ENCODE measurements around the gene NOXA1.
"Not testable (repeated sequence)": the region's sequence is repeated elsewhere in the genome, so short reads cannot be mapped to it uniquely, and the experiment has no call there.

NOXA1 gene

GRCh38 chr9:137456864-137457405 is 33.7 kb downstream of the NOXA1 start:
- no peak for DNase-seq

- DNase-seq = no peak
These were observed 34.4 kb downstream of the NOXA1 start for GRCh38 chr9:137457406-137458193.

DNA sequence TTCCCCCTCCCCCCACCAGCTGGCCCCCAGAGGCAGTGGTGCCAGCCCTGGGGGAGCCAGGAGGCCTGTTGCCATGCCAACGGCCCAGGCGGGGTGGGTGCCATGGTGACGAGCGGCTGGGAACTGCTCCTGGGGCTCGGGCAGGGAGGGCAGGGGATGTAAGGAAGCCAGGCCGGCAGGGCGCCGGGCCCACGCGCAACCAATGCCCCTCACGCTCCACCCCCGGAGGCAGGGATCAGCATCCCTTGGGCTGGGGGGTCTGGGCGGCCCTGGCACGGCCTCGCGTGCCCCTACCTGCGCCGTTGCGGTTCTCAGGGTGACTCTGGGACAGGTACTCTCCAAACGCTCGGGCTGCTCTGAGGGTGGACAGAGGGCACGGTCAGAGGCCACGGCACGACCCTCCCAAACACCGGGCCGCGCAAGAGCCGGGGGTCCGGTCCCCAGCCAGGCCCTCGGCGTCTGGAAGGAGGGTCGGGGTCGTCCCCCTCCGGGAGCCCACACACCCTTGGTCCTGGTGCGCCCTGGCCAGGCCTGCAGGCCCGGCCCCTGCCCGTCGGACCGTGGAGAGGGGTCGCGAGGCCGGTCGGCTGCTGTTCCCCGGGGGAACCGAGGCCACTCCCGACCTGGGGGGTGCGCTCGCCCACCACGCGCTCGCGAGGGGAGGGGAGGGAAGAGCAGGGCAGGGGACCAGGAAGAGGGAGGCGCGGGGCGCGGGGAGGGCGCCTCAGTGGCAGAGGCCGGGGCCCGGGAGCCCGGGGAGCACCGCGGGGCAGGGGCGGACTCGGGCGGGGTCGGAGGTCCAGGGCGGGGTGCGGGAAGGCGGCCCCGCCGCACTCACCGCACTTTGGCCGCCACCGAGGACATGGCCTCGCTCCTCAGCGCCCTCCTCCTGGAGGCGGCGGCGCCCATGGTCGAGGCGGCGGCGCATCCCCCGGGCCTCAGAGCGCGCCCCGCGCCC is 35.3 kb downstream of the NOXA1 start:
- no peak for DNase-seq

- DNase-seq = peak; percentile 76
These were observed 36.0 kb downstream of the NOXA1 start, which contains the start of gene NSMF for GRCh38 chr9:137459152-137459600. Gene NSMF (minus strand): TSS chr9:137459334. CDS start chr9:137459102, 232 bp downstream.

DNA sequence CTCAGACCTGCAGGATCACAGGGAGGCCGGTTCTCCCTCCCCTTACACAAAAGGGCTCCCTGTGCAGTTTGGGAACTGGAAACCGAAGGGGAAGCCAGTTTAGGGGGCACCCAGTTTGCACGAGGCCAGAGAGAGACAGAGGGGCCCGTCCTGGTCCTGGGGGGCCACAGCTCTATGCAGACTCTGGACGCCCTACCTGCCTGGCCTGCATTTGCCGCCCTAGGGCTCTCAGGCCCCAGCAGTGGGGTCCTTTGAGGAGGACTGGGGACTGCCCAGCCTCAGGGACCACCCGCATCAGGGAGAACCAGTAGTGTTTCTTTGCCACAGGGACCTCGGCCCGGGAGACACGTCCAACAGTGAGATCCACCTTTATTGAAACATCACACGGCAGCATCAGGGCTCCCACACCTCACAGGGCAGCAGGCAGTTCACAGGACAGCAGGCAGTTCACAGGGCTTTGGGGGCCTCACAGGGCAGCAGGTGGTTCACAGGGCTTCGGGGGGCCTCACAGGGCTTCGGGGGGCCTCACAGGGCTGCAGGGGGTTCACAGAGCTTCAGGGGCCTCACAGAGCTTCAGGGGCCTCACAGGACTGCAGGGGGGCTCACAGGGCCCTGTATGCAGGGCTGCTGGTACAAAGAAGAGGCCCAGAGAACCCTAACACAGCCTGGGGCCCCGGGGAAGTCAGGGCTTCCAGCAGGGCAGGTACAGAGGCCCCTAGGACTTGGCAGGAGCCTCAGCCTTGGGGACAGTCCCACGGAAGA is 36.6 kb downstream of the NOXA1 start:
- no peak for DNase-seq

DNA sequence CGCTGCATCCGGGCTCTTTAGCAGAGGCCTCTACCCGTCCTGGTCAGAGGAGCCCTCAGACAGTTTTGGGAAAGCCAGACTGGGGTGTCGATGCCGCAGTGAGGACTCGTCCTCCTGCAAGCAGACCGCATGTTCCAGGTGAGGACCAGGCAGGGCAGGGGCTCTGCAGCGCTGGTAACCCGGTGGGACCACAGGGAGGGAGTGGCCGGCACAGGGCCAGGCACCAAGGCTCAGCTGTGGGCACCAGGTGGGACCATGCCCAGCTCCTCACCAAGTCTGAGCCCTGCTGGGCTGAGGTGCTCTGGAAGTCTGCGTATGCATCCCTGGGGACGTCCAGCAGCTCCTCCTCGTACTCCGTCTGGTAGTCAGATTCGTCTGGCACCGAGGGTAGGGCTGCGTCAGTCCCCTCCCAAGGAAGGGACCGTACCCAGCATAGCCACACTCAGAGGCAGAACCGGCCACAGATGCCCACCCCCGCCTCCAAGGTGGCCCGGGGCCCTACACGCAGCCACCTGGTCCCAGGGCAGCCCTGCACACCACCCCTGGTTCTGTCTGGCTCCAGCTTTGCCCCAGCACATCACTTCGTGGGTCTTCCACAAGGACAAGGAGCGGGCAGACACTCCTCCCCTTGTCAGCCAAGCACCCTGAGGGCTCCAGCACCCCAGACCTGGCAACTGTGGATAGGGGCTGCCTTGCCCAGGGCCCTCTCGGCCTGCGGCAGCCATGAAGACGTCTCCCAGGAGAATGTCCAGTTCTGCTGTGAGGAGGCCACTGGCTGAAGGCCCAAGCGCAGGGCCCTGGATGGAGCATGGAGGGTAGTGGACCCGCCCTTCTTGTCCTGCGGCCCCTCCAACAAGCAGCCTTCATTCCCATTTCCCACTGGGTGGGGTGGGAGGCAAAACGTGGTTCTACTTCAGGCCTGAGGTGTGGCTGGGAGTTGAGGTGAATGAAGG is 37.4 kb downstream of the NOXA1 start:
- DNase-seq = no peak

DNA sequence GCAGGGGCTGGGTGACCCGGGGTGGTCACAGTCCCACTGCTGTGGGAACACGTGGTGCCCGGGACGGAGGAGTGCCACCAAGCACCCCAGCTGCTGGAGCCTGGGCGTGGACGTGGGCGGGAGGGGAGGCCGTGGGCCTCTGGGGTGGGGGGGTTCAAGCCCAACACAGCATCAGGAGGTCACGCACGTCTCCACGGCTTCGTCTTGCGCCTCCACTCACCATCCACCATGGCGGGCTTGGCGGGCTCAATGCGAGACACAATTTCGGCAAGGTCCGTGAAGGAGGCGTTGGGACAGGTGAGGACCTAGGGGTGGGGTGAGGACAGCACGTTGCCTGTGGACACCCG is 38.1 kb downstream of the NOXA1 start:
- DNase-seq = no peak

DNA sequence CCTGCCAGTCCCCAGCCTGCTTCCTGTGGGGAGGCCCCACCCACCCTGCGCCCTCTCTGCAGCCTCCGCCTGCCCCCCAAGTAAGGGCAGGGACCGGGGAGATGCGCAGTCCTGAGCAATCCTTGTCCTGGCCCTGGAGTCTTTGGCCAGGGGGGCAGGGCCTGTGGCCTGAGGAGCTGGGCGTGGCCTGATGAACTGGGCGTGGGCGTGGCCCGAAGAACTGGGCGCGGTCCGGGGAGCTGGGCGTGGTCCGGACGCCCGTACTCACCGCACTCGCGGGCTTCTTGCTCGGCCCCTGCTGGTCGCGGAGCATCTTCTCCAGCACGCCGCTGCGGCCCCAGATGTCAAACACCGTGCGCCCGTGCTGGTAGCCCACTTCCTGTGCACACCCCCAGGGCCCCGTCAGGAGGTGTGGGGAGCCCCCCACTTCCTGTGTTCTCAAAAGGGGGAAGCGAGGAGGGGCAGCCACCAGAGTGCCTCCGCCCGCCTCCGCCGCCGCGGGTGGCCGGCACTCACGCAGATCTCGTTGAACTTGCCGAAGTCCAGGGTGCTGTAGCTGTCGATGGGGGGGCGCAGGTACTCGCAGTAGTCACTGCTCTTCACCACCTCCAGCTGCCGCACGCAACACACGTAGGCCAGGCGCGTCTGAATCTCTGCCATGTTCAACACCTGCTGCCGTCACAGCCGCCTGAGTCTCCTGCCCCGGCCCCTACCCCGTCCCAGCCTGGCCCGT is 38.6 kb downstream of the NOXA1 start:
- DNase-seq = no peak

DNA sequence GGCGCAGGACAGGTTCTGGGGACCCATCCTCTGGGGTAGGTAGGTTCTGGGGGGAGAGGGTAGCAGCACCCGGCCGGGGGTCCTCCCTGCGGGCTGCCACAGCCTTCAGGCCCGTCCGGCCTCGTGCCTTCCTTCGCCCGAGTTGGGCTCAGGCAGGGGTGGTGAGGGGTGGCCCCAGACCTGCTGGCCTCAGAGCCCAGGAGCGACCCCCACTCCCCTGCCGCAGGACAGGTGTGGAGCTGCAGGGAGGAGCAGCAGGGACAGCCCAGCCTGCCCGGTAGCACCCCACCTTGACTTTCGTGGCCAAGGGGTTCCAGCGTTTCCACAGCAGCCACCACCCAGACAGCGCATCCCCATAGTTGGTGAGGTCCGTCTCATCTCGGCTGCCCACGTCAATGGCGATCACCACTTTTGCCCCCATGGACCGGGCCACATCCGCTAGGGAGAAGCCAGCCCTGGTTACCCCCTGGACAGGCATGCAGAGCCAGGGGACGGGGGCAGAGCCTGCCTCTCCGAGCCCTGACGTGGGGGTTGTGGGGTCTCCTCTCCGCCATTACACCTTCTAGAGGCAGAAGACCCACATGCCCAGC is 39.3 kb downstream of the NOXA1 start:
- no peak for DNase-seq

DNA sequence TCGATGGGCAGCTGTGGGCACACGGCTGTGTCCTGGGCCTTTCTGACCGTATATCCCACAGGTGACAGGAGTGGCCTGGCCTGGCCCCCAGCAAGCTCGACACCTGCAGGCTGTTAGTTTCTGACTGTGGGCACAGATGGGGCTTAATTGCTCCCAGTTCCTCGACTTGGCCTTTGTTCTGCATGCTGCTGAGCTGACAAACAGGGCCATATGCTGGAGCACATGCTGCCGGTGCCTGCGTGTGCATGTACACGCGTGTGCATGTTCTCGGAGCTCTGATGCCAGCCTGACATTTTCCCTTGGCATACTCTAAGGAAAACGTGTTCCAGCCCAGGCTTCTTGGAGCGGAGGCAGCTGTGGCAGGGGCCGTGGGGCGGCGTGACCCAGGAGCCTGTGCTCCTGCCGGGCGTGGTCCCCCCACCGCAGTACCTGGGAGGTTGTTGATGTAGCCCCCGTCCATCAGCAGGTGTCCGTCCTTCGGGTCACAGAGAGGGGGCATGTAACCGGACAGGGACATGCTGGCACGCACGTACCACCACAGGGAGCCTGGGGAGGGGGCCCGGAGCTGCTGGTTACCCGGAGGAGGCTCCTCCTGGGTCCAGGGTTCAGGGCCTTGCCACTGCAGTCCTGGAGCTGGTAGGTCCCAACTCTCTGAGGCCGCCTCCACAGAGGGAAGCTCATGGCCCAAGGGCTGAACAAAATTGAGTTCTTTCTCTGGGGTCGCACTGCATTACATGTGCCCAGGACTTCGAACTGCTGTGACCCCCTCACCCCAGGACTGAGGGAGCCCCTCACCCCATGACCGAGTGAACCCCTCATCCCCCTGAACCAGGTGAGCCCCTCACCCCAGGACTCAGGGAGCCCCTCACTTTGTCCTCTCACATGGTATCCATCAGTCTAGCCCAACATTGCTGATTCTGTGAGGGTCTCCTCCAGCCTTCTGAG is 40.1 kb downstream of the NOXA1 start:
- DNase-seq = no peak

DNA sequence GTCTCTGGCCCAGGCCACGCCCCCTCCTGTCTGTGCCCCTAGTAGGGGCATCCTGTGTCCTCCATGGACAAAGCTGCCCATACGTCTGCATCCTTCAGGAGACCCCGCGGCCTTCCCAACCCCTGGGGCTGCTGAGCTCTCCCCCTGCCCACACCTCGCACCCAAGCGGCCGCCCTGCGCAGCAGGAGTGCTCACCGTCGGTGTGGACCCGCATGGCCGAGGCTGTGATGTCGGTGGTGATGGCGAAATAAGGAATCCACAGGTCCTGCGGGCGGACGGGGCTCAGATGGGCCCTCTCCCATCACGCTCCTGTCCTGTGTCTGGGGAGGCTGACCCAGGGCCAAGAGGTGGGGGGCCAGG is 40.7 kb downstream of the NOXA1 start:
- no peak for DNase-seq

- DNase-seq = no peak
These were observed 41.3 kb downstream of the NOXA1 start for GRCh38 chr9:137464291-137464999.

DNA sequence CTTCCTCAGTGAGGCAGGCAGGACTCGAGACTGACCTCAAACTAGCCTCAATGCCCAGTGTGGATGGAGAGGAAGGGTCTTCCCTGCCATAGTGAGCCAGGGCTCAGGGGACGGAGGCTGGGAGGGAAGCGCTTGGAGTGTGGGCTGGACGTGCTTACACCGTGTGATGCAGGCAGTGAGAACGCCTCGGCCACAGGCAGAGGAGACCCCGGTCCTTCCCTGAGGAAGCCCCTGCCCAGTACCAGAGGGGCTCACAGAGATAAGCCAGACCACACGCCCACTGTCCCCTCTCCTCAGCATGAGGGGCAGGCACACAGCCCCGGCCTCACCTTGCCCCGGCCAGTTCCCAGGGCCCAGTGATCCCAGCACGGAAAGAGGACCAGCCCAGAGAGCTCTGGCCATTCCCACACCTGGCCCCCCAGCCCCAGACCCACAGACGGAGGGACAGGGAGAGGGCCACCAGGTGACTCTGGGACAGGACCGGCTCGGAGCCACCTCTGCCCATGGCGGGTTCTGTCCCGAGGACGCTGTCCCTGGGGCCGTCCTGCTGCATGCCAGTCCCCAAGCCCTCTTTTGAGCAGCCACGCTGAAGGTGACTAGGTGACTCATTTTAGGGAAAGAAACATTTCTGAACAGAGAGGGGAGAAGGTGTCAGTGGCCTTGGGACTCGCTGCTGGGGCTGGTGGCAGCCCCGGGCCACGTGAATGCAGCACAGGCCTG is 42.0 kb downstream of the NOXA1 start:
- no peak for DNase-seq

- DNase-seq = no peak
These were observed 42.7 kb downstream of the NOXA1 start for GRCh38 chr9:137465720-137466388.

GRCh38 chr9:137466389-137467085 is 43.3 kb downstream of the NOXA1 start:
- DNase-seq = not testable (repeated sequence)

- no peak for DNase-seq
These were observed 44.0 kb downstream of the NOXA1 start for GRCh38 chr9:137467161-137467581.

- no peak for DNase-seq
These were observed 44.7 kb downstream of the NOXA1 start for GRCh38 chr9:137467896-137468295.

Data from NCI-H748 treated with DMSO at 0.1 percent for 48 hours (cell line).